ENCODE results near the gene PPP1R11. TPM values are rescaled to one million over a fixed set of nuclear protein-coding genes. Genes with fewer than 3 reads are reported as not detected.

PPP1R11 gene
- total and polyA plus RNA-seq, 3 experiments from 2014 or later = 67.1 to 122 (median 70.9) TPM

DNA sequence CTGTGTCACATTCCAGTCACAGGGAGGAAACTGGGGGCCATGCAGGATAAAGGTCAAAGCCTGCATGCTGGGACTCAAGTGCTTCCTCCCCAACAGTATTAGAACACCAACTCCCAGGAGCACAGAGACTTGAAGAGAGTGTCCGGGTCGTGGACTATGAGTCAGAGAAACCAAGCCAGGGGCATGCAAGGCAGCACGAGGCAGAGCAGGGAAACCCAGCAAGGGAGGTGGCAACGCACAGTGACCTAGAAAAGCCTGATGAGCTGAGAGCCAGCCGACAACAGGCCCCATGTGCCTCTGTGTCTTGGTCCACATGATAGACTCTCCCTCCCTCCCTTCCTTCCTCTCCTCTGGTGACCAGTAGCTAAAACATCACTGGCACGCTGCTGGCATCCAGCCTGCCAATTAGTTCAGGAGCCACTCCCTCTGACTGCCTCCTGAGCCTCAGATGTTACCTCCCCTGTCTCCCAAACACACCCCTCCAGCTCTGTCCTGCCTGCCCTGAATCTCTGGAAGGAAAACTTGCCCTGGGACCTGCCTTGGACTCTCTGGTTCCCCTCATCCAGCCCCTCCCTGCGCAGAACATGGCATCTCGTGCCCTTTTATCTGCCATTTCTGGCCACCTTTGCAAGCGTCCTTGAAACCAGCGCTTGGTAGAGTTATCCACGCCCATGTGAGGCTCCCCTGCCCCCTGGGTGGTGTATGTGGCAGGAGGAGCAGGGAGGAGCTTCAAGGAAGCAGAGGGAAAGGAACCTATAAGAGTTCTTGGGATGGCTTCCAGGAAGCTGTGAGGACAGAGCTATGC is 24.8 kb downstream of the PPP1R11 start:
- Mint-ChIP-seq H3K4me3 (no peak overlapping the region), H3K36me3 (peaks cover 0 to 6% (median 2%) of the 10 kb centered on the region in 3 donors), H3K4me1 (no peaks in the 10 kb centered on the region), H3K27me3 (peaks cover 46 to 90% of the 10 kb centered on the region in 2 donors), H3K9me3 (no peaks in the 10 kb centered on the region), H3K27ac (peak overlapping the region in 1 of 8 donors; percentile 77)
- ChIA-PET POLR2A (no interaction called here), CTCF (interaction anchor here (2.2 kb wide), 1 partner anchor 11 kb away, joined by 6 read pairs; no protein-coding TSS in a partner anchor)
- Histone ChIP-seq H3K4me1 (ENCODE audit: insufficient read depth, low read length) (no peaks in the 10 kb centered on the region), H3K36me3 (ENCODE audit: insufficient read depth, low read length) (no peaks in the 10 kb centered on the region), H3K27me3 (ENCODE audit: insufficient read depth, low read length, poor library complexity, severe bottlenecking) (peaks cover 7% of the 10 kb centered on the region), H3K4me3 (ENCODE audit: low read length) (no peak overlapping the region), H3K9me3 (ENCODE audit: low read length) (no peaks in the 10 kb centered on the region), H3K27ac (ENCODE audit: low read depth, low read length) (no peak overlapping the region)
- no peak for DNase-seq

GRCh38 chr6:30092852-30093543 is 26.0 kb downstream of the PPP1R11 start:
- H3K27ac ChIP-seq (ENCODE audit: low read depth, low read length) = no peak overlapping the region
- H3K36me3 ChIP-seq (ENCODE audit: insufficient read depth, low read length) = no peaks in the 10 kb centered on the region
- H3K9me3 ChIP-seq (ENCODE audit: low read length) = no peaks in the 10 kb centered on the region
- Mint-ChIP-seq H3K27ac (peak overlapping the region in 2 of 8 donors; percentile 19 to 23), H3K27me3 (peaks cover 51 to 90% of the 10 kb centered on the region in 2 donors), H3K4me1 (peaks cover 7 to 10% (median 8%) of the 10 kb centered on the region in 3 donors), H3K36me3 (peaks cover 0 to 2% (median 0%) of the 10 kb centered on the region in 3 donors), H3K9me3 (no peaks in the 10 kb centered on the region), H3K4me3 (no peak overlapping the region)
- peaks cover 6% of the 10 kb centered on the region for H3K4me1 ChIP-seq (ENCODE audit: insufficient read depth, low read length)
- H3K4me3 ChIP-seq (ENCODE audit: low read length) = no peak overlapping the region
- ChIA-PET CTCF (interaction anchor here (2.2 to 4.1 kb wide), 2 partner anchors 10 to 39 kb away, joined by 6 to 13 read pairs; no protein-coding TSS in a partner anchor), POLR2A (no interaction called here)
- peaks cover 11% of the 10 kb centered on the region for H3K27me3 ChIP-seq (ENCODE audit: insufficient read depth, low read length, poor library complexity, severe bottlenecking)
- DNase-seq = no peak

GRCh38 chr6:30093951-30094661 is 27.1 kb downstream of the PPP1R11 start:
- Mint-ChIP-seq H3K4me3 (no peak overlapping the region), H3K4me1 (peaks cover 11 to 16% (median 14%) of the 10 kb centered on the region in 3 donors), H3K9me3 (no peaks in the 10 kb centered on the region), H3K36me3 (peaks cover 0 to 2% (median 0%) of the 10 kb centered on the region in 3 donors), H3K27me3 (peaks cover 57 to 93% of the 10 kb centered on the region in 2 donors), H3K27ac (peak overlapping the region in 1 of 8 donors; percentile 49)
- peaks cover 18% of the 10 kb centered on the region for H3K27me3 ChIP-seq (ENCODE audit: insufficient read depth, low read length, poor library complexity, severe bottlenecking)
- H3K4me3 ChIP-seq (ENCODE audit: low read length) = no peak overlapping the region
- H3K4me1 ChIP-seq (ENCODE audit: insufficient read depth, low read length) = peaks cover 11% of the 10 kb centered on the region
- ChIA-PET POLR2A (interaction anchor here (0.6 kb wide), 1 partner anchor 9 kb away, joined by 3 read pairs; no protein-coding TSS in a partner anchor), CTCF (interaction anchor here (1.7 to 4.1 kb wide), 2 partner anchors 9 to 37 kb away, joined by 7 to 13 read pairs; no protein-coding TSS in a partner anchor)
- H3K9me3 ChIP-seq (ENCODE audit: low read length) = no peaks in the 10 kb centered on the region
- no peaks in the 10 kb centered on the region for H3K36me3 ChIP-seq (ENCODE audit: insufficient read depth, low read length)
- H3K27ac ChIP-seq (ENCODE audit: low read depth, low read length) = no peak overlapping the region
- no peak for DNase-seq

GRCh38 chr6:30096829-30097228 is 29.8 kb downstream of the PPP1R11 start:
- Histone ChIP-seq H3K27ac (ENCODE audit: low read depth, low read length) (no peak overlapping the region), H3K27me3 (ENCODE audit: insufficient read depth, low read length, poor library complexity, severe bottlenecking) (peaks cover 32% of the 10 kb centered on the region), H3K36me3 (ENCODE audit: insufficient read depth, low read length) (no peaks in the 10 kb centered on the region), H3K4me1 (ENCODE audit: insufficient read depth, low read length) (peaks cover 27% of the 10 kb centered on the region), H3K4me3 (ENCODE audit: low read length) (no peak overlapping the region), H3K9me3 (ENCODE audit: low read length) (no peaks in the 10 kb centered on the region)
- H3K27ac Mint-ChIP-seq = no peak overlapping the region
- no peak for DNase-seq
- POLR2A ChIA-PET = no interaction called here
- no peaks in the 10 kb centered on the region for H3K36me3 Mint-ChIP-seq
- H3K9me3 Mint-ChIP-seq = no peaks in the 10 kb centered on the region
- peaks cover 61 to 87% of the 10 kb centered on the region in 2 donors for H3K27me3 Mint-ChIP-seq
- peaks cover 28 to 37% (median 35%) of the 10 kb centered on the region in 3 donors for H3K4me1 Mint-ChIP-seq
- H3K4me3 Mint-ChIP-seq = no peak overlapping the region
- CTCF ChIA-PET = interaction anchor here (4.1 kb wide), 1 partner anchor 35 kb away, joined by 13 read pairs; no protein-coding TSS in a partner anchor

- H3K27ac Mint-ChIP-seq = peak overlapping the region in 1 of 8 donors; percentile 10
- Histone ChIP-seq H3K4me3 (ENCODE audit: low read length) (no peak overlapping the region), H3K27ac (ENCODE audit: low read depth, low read length) (no peak overlapping the region), H3K9me3 (ENCODE audit: low read length) (no peaks in the 10 kb centered on the region), H3K36me3 (ENCODE audit: insufficient read depth, low read length) (no peaks in the 10 kb centered on the region), H3K27me3 (ENCODE audit: insufficient read depth, low read length, poor library complexity, severe bottlenecking) (peaks cover 32% of the 10 kb centered on the region), H3K4me1 (ENCODE audit: insufficient read depth, low read length) (peaks cover 40% of the 10 kb centered on the region)
- ChIA-PET CTCF (interaction anchor here (0.7 kb wide), 1 partner anchor 34 kb away, joined by 3 read pairs; no protein-coding TSS in a partner anchor), POLR2A (no interaction called here)
- H3K4me3 Mint-ChIP-seq = peak overlapping the region in 1 of 7 donors; percentile 13
- peak in 1 of 5 donors; percentile 10 for DNase-seq
- H3K4me1 Mint-ChIP-seq = peaks cover 38 to 47% (median 46%) of the 10 kb centered on the region in 3 donors
- H3K9me3 Mint-ChIP-seq = no peaks in the 10 kb centered on the region
- H3K36me3 Mint-ChIP-seq = no peaks in the 10 kb centered on the region
- H3K27me3 Mint-ChIP-seq = peaks cover 48 to 76% of the 10 kb centered on the region in 2 donors
Measured at GRCh38 chr6:30097902-30098768, 31.1 kb downstream of the PPP1R11 start.

GRCh38 chr6:30100154-30100553 is 33.2 kb downstream of the PPP1R11 start:
- Histone ChIP-seq H3K4me3 (ENCODE audit: low read length) (no peak overlapping the region), H3K4me1 (ENCODE audit: insufficient read depth, low read length) (peaks cover 45% of the 10 kb centered on the region), H3K36me3 (ENCODE audit: insufficient read depth, low read length) (no peaks in the 10 kb centered on the region), H3K27ac (ENCODE audit: low read depth, low read length) (no peak overlapping the region), H3K9me3 (ENCODE audit: low read length) (no peaks in the 10 kb centered on the region), H3K27me3 (ENCODE audit: insufficient read depth, low read length, poor library complexity, severe bottlenecking) (peaks cover 32% of the 10 kb centered on the region)
- no peak for DNase-seq
- POLR2A ChIA-PET = no interaction called here
- H3K4me3 Mint-ChIP-seq = peak overlapping the region; percentile 29 to 75 (median 64)
- CTCF ChIA-PET = interaction anchor here (1.0 kb wide), 1 partner anchor 31 kb away, joined by 5 read pairs; no protein-coding TSS in a partner anchor
- no peaks in the 10 kb centered on the region for H3K36me3 Mint-ChIP-seq
- no peaks in the 10 kb centered on the region for H3K9me3 Mint-ChIP-seq
- peaks cover 44 to 54% (median 52%) of the 10 kb centered on the region in 3 donors for H3K4me1 Mint-ChIP-seq
- peaks cover 44 to 67% of the 10 kb centered on the region in 2 donors for H3K27me3 Mint-ChIP-seq
- peak overlapping the region in 2 of 8 donors; percentile 19 to 21 for H3K27ac Mint-ChIP-seq

Data from CD8-positive, alpha-beta memory T cell (primary cell).